GM19240 (cell line): ENCODE measurements around the gene FBXO42.

Source experiments
- DNase-seq: peaks from one replicate; pipeline ENCODE4 v3.0.0; 2011; ENCODE audit warnings: low spot score; ENCODE audit not compliant: insufficient read length

FBXO42 gene

DNA sequence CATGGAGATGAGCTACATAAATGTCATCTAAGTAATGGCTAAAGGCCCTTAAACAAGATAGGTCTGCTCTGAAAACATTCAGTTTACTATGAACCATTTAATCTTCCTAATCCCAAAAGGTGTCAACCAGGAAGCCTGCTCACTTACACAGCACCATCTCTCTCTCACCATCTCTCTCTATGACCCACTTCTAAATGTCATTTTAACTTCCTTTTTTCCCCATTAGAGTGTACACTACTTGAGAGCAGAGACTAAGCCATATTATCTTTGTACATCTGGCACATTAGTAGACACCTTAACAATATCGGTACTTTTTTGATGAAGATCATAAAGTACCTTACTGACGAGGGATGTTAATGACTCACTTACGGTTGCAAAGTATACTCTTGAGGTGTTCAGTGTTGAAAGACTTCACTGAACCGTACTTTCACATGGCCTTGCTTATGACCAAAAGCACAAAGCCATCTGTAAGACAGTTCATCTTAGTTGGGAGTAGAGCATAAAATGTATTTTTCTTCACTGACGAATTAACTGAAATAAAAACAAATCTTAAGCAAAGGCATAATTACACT lies 25.4 kb downstream of the FBXO42 start:
- DNase-seq: no peak

- no peak for DNase-seq
Measured at GRCh38 chr1:16324456-16324890, 27.8 kb downstream of the FBXO42 start.

DNA sequence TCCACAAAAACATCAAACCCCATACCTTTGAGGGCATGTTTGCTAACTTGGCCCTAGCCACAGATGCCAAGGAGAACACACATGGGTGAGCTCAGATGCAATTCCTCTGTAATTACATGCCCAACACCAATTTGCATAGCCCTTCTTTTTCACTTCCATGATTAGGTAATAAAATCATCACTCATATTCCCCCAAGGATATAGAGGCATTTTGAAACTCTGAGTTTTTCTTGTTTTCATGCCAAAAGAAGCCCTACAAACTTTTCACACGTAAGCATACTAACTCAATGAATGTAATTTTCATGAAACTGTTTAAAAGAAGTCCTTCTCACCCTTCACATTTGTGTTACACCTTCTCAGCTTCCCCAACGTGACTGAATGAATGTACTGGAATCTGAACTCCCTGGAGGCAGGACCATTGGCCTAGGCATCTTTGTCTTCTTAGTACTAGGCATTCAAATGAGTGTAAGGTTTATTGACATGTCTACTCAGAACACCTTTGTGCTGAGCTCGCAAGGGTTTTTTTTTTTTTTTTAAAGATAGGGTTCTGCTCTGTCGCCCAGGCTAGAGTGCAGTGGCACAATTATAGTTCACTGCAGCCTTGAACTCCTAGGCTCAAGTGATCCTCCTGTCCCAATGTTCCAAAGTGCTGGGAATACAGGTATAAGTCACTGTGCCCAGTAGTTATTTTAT lies 31.0 kb downstream of the FBXO42 start:
- DNase-seq: no peak

GRCh38 chr1:16318555-16318954 lies 33.7 kb downstream of the FBXO42 start:
- DNase-seq: no peak

DNA sequence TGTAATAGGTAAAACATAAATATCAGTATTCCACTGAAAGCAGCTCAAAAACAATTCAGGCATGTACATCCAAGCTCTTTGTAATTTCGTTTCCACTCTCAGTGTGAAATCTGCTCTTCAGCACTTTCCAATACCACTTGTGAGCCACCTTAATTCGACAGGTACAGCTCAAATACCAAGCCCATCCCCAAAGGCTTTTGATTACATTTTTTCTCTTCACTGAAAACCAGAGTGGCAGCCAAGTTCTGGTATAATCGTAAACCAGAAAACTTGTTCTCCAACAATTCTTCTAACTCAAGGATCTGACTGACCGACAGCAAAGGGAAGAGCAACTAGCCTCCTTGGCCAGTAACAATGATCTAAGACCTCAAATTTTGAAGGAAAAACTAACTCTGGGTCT lies 36.8 kb downstream of the FBXO42 start:
- DNase-seq: no peak

GRCh38 chr1:16307222-16307621 lies 45.1 kb downstream of the FBXO42 start:
- no peak for DNase-seq

GRCh38 chr1:16302709-16303627 lies 49.3 kb downstream of the FBXO42 start:
- no peak for DNase-seq

DNA sequence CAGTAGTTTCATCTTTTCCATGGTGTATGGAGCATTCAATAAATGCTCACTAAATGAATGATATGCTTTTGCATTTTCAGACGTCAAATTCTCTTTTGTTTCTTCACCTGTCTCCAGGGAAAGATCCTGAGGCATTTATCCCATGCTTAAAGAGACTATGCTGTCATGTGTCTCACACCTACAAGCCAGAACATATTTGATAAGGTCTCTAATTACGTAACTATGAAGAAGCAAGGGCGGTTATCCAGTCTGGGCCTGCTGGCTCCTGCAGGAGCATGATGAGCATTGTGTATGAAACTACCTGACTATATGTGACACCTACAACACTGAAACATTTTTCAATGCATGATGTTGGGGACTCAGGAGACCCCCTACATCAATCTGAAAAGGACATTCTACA lies 51.8 kb downstream of the FBXO42 start:
- DNase-seq: no peak

DNA sequence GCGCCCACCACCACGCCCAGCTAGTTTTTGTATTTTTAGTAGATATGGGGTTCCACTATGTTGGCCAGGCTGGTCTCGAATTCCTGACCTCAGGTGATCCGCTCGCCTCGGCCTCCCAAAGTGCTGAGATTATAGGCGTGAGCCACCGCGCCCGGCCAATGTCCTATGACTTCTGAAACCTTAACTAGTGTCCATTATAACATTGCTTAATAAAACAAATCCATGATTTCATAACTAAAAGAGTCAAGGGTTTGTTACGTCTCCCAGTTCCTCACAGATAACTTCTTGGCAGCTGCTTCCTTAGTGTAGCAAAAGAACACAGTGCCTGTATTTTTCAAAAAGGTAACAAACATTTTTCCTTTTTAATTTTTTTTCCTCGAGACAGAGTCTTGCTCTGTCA lies 53.6 kb downstream of the FBXO42 start:
- DNase-seq: no peak

DNA sequence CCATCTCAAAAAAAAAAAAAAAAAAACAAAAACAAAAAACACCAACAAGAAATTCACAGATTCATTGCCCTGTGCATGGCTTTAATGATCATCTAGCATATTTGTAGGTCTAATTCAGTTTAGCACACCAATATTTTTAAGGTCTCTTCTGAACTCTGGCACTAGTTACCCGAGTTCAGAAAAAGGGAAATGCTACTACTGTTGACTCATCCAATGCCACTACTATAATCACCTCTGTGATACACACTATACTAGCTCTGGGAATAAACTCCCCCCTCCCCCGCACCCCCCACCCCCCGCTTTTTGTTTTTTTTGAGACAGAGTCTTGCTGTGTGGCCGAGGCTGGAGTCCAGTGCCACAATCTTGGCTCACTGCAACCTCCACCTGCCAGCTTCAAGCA lies 55.6 kb downstream of the FBXO42 start:
- no peak for DNase-seq

DNA sequence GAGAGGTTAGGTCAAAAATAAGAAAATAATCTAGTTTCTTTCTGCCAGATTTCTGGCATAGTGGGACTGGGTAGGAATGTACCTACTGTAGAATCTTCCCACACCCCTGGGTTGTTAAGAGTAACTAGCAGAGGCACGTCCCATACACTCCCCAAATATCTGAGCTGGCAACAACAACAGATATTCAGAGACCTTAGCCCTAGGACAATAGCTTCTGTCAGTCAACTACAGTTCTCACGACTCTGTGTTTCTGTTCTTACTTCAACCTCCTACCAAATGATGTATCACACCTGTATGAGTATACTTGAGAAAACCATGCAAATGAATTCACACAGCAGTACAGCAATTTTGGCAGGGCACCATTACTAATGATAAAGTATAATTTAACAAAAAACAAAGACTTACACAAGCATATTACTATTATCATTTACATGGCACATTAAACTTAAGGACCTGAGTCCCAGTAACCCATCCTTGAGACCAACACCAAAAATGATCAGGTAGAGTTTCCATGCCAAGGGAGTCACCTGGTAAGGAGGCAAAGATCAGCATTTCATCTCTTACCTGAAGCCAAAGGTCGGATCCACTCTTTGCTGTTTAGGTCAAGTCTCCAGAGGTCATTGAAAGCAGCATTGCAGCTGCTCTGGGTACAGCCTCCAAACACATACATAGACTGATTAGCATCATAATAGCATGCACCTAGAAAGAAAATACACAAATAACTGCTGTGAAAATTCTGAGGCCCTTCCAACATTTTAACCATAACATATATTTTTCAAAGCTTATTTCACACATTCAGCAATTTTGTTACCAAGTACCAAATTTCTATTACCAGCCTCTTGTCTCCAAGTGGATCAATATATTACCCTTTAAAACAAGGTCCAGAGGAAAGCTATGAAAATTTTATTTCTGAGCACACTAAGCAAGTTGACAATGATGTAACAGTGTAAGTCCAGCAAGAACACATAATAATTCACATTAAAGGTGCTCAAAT lies 57.8 kb downstream of the FBXO42 start:
- DNase-seq: no peak

GRCh38 chr1:16293538-16293937 lies 58.7 kb downstream of the FBXO42 start:
- no peak for DNase-seq

DNA sequence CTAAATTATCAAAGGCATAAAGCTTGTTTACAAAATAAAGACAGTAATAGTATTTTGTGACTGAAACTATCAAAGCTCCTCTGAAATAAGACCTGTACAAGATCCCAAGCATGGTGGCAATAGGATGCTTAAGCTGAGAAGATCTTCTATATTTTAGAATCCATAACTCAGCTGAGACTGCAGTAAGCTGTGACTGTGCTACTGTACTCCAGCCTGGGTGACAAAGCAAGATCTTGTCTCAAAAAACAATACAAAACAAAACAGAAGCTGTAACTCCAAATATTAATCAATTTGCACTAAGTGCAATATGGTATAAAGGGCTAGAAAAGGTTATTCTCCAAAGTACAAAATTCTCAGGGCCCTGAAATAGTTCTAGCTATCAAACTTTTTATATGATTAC lies 59.5 kb downstream of the FBXO42 start:
- DNase-seq: no peak

DNA sequence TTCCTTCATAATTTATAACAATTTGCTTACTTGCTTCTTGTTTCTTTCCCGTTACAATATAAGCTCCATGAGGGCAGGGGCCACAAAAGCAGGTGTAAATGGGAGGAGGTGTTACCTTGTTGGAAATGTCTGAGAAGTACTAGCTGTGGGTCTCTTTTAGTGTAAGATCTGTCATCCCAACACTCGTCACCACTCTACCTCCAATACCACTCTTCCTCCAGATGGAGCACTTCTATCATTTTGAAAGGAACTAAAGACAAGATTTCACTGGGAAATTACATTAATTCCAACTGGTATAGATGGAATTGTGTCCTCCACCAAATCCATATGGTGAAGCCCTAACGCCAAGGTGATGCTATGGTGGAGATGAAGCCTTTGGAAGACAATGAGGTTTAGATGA lies 62.3 kb downstream of the FBXO42 start:
- no peak for DNase-seq

DNA sequence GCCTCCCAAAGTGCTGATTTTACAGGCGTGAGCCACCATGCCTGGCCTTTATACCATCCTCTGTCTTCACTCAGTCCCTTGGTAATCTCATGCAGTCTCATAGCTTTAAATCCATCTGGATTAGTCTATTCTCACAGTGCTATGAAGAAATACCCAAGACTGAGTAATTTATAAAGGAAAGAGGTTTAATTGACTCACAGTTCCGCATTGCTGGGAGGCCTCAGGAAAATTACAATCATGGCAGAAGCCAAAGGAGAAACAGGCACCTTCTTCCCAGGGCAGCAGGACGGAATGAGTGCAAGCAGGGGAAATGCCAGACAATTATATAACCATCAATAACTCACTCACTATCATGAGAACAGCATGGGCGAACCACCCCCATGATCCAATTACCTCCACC lies 66.2 kb downstream of the FBXO42 start:
- no peak for DNase-seq

DNA sequence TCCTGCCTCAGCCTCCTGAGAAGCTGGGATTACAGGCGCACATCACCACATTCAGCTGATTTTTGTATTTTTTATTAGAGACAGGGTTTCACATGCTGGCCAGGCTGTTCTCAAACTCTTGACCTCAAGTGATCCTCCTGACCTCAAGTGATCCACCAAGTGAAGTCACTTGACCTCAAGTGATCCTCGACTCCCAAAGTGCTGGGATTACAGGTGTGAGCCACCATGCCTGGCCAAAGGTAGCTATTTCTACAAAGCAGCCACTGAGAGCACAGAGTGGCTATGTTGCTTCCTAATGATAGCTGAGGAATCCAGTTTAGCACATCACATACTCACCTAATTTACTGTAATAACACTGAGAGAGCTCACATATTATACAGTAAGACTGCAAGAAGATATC lies 70.5 kb downstream of the FBXO42 start:
- no peak for DNase-seq

GRCh38 chr1:16279186-16279585 lies 73.1 kb downstream of the FBXO42 start:
- DNase-seq: no peak

GRCh38 chr1:16276302-16277030 lies 75.8 kb downstream of the FBXO42 start:
- no peak for DNase-seq

DNA sequence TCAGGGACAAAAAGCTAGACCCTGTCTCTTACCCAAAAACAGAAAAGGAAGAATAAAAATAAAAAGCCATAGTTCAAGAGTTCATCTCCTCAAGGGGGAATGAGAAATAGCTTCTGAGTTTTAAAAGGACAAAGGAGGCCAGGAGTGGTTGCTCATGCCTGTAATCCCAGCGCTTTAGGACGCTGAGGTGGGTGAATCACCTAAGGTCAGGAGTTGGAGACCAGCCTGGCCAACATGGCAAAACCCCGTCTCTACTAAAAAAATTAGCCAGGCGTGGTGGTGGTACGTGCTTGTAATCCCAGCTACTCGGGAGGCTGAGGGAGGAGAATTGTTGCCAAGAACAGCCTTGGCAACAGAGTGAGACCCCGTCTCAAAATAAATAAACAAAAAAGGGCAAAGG lies 76.7 kb downstream of the FBXO42 start:
- DNase-seq: no peak

DNA sequence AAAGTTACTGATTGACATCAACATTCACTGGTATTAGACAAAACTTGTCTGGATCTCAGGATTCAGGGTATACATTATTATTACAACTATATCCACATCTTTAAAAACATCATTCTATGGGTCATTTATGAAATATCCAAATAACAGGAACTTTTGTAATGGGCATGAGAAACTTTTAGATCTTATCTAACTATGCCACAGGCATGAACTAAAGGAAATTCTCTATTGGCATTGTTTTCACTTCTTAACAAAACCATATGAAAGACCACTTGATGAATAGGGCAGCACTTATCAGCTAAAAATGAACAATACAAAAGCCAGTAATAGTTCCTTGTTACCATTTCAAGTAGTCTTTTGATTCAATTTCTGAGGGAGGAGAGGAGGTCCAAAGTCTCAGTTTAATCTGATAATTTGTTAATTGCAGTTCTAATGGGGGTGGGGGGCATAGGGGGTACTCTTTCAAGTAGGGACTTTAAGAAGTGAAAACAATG lies 84.5 kb downstream of the FBXO42 start:
- no peak for DNase-seq
